Left ventricle myocardium inferior (tissue), 1 donor: ENCODE data around the gene RARRES2. TPM values are rescaled to one million over a fixed set of nuclear protein-coding genes. Genes with fewer than 3 reads are reported as not detected.
A peak's percentile ranks its signal among the peaks of the same experiment; 100 is the strongest.

Experiments used
- DNase-seq: peaks from one replicate; pipeline ENCODE4 v3.0.0-alpha.2; 2020
- H3K27ac ChIP-seq: fragments of 200-600 bp; replicated peaks from 2 replicates; pipeline ENCODE4 v1.8.0; 2021
- H3K27me3 ChIP-seq: fragments of 200-600 bp; 2 replicates; pipeline ENCODE4 v1.8.0; 2021; ENCODE audit warnings: low read depth
- H3K36me3 ChIP-seq: fragments of 200-600 bp; 2 replicates; pipeline ENCODE4 v1.8.0; 2021
- H3K4me1 ChIP-seq: fragments of 200-600 bp; 2 replicates; pipeline ENCODE4 v1.8.0; 2021
- H3K4me3 ChIP-seq: fragments of 200-600 bp; 2 replicates; pipeline ENCODE4 v1.8.0; 2021; ENCODE audit warnings: mild to moderate bottlenecking, moderate library complexity
- H3K9me3 ChIP-seq: fragments of 200-600 bp; replicated peaks from 2 replicates; pipeline ENCODE4 v1.8.0; 2021
- CTCF ChIP-seq: fragments of 200-600 bp; IDR thresholded peaks from 2 replicates; pipeline ENCODE4 v1.8.0; 2021; ENCODE audit warnings: antibody characterized with exemption, mild to moderate bottlenecking, borderline replicate concordance
- intact Hi-C: fragments of 100-400 bp; cut with micrococcal nuclease; formaldehyde crosslinking; loops from one replicate; pipeline ENCODE4 v1.11.0; 2022
- total RNA-seq: library from RNA; stranded (reverse); fragmentation: NEBNext Ultra II Directional; extraction: Animal tissue kit (Norgen Biotek cat#: 25700); gene quantifications from one replicate; pipeline ENCODE4 v1.2.1, GENCODE V29; 2021
- donor health status: DM: no; HTN: yes; CAD: no; lungs with severe emphysema.

Gene RARRES2
- total RNA-seq, 1 donor from 2014 or later: 17.6 TPM

GRCh38 chr7:150381785-150382122 lies 40.3 kb upstream of the RARRES2 start:
- TF ChIP-seq CTCF: no peak
- intact Hi-C loops: no loop called here
- Histone ChIP-seq H3K4me3 (no peak overlapping the region), H3K4me1 (peaks cover 42% of the 10 kb centered on the region), H3K36me3 (no peaks in the 10 kb centered on the region), H3K27ac (no peak overlapping the region), H3K27me3 (no peaks in the 10 kb centered on the region), H3K9me3 (no peaks in the 10 kb centered on the region)
- DNase-seq: no peak

DNA sequence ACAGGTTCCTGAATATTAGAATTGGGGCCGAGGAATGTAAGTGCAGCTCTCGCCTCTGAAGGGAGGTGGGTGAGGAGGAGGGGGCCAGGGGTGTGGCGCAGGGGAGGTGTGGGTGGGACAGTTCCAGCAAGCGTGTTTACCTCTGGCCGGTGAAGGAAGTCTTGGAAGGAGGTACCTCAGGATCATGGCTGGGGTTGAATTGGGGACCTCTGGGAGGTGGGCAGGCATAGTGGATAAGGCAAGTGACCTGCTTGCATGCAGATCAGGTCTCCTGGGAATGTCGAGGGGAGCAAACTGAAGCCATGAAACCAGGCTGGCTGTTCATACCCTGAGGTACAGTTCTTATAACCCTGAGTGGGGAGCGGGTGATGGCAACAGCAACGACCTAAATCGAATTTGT lies 39.7 kb upstream of the RARRES2 start:
- H3K4me1 ChIP-seq: peaks cover 37% of the 10 kb centered on the region
- no peaks in the 10 kb centered on the region for H3K9me3 ChIP-seq
- DNase-seq: no peak
- no peaks in the 10 kb centered on the region for H3K36me3 ChIP-seq
- intact Hi-C loops: no loop called here
- no peak overlapping the region for H3K4me3 ChIP-seq
- TF ChIP-seq CTCF: no peak
- H3K27ac ChIP-seq: no peak overlapping the region
- no peaks in the 10 kb centered on the region for H3K27me3 ChIP-seq

- TF ChIP-seq CTCF: no peak
- H3K27ac ChIP-seq: peak overlapping the region; percentile 97
- H3K4me3 ChIP-seq: peak overlapping the region; percentile 95
- H3K36me3 ChIP-seq: no peaks in the 10 kb centered on the region
- H3K9me3 ChIP-seq: no peaks in the 10 kb centered on the region
- no peak for DNase-seq
- peaks cover 32% of the 10 kb centered on the region for H3K4me1 ChIP-seq
- no peaks in the 10 kb centered on the region for H3K27me3 ChIP-seq
- intact Hi-C loops: no loop called here
Observed at GRCh38 chr7:150380463-150380862, 39.0 kb upstream of the RARRES2 start.

- peak overlapping the region; percentile 97 for H3K27ac ChIP-seq
- H3K4me3 ChIP-seq: peak overlapping the region; percentile 95
- no peak for TF ChIP-seq CTCF
- no peaks in the 10 kb centered on the region for H3K27me3 ChIP-seq
- no peak for DNase-seq
- intact Hi-C loops: no loop called here
- H3K36me3 ChIP-seq: no peaks in the 10 kb centered on the region
- no peaks in the 10 kb centered on the region for H3K9me3 ChIP-seq
- H3K4me1 ChIP-seq: peaks cover 31% of the 10 kb centered on the region
Observed at GRCh38 chr7:150379441-150380379, 38.3 kb upstream of the RARRES2 start.

GRCh38 chr7:150378853-150379440 lies 37.5 kb upstream of the RARRES2 start, which contains the start of gene ZNF775:
Gene ZNF775, plus strand, starts transcription at chr7:150379330. Its CDS starts 9,141 bp downstream, at chr7:150388471.
- intact Hi-C loops: no loop called here
- no peak for TF ChIP-seq CTCF
- H3K4me3 ChIP-seq: peak within 1 kb of the TSS; percentile 95
- H3K36me3 ChIP-seq: peaks cover 4% of the 10 kb centered on the region
- no peaks in the 10 kb centered on the region for H3K27me3 ChIP-seq
- DNase-seq: peak; percentile 97
- H3K9me3 ChIP-seq: no peaks in the 10 kb centered on the region
- H3K4me1 ChIP-seq: peaks cover 38% of the 10 kb centered on the region
- peak within 1 kb of the TSS; percentile 97 for H3K27ac ChIP-seq
